HG03457 (cell line): ENCODE results near the gene SPEG.

Source experiments
- ATAC-seq: cut with Tn5 transposase; IDR thresholded peaks from one replicate; pipeline ENCODE4 v1.9.1; 2021; ENCODE audit warnings: moderate number of reproducible peaks; ENCODE audit not compliant: unreplicated experiment

SPEG gene

DNA sequence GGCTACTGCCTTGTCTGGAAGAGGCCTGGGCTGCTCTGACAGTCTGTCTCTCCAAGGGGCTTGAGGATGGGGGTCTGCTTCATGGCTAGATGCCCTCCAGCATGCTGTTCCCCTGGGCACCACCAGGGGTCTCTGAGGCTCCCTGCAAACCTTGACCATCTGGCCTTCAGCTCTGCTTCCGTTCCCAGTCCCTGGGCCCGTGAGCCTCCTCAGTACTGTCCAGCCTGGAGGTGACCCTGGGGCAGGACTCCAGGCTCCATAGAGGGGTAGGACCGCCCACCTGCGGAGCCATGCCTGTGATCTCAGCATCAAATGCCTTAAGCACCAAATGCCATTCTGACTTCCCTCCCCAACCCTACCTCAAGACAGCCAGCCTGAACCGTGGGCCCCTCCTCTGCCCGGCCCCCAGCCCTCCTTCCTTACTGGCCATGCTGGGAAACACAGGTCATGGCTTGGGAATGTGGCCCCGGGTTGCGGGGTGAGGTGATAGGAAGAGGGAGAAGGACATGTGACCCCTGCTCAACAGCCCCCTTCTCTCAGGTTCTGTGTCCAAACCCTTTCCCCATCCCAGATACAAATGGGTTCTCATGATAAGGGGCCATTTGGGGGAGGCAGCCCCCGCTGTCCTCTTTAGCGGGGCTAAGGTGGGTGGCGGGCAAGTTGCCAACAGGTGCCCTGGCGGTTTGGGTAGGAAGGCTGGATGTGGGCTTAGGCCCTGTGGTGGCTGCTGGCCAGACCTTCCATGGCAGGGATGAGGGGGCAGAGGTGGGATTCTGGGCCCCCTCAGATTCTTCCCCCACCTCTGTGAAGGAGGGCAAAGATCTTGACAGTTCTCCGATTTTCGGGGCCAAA, 25.0 kb downstream of the SPEG start:
- no peak for ATAC-seq

DNA sequence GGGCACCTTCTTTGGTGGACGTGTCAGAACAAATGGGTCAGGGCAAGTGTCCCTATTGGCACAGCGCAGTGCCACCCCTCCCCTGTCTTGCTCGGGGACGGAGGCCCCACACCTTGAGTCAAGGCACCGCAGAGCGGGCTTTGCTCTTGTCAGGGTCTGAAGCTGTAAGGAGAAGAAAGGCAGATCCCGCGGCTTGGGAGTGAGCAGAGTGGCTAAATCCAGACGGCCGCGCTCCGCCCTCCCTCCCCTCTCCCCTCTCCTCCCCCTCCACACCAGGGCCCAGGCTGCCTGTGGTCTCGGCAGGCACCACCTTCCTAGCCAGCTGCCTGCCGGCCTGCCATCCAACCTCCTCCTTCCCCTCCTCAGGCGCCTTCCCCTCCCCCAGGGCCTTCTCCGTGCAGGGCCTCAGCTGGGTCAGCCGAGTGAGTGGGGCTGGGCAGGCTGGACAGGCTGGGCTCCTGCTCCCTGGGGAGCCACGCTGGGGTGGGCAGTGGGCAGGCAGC, 25.8 kb downstream of the SPEG start:
- ATAC-seq: no peak

DNA sequence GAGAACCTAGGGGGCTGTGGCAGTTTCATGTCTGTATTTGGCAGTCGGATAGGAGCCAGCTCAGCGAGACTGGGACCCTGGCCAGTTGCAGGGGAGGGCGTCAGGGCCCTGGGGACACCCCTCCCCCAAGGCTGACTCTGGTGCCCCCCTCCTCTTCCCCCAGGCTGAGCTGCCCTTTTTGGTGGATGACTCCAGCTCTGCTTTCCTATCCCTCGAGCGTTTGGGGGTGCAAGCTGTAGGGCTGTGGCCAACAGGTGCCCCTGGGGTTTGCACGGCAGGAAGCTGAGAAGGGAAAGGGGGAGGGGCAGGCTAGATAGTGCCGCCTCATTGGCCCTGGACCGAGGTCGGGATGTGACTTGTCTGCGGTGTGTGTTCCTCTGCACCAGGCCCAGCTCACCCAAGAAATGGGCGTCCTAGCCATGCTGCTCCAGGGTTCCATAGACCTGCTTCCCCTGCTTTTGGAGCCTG, 26.4 kb downstream of the SPEG start:
- ATAC-seq: no peak

DNA sequence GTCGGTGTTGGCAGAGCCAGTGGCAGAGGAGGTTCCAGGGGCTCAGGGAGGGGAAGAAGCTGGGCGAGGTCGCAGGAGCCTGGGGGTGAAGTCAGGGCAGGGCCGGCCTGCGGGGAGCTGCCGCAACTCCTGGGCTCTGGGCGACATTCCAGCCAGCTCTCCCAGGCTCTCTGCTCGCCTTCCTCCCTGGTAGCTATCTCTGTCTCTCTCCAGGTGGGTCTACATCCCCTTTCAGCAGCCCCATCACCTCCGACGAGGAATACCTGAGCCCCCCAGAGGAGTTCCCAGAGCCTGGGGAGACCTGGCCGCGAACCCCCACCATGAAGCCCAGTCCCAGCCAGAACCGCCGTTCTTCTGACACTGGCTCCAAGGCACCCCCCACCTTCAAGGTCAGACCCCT, 27.0 kb downstream of the SPEG start:
- ATAC-seq: no peak

DNA sequence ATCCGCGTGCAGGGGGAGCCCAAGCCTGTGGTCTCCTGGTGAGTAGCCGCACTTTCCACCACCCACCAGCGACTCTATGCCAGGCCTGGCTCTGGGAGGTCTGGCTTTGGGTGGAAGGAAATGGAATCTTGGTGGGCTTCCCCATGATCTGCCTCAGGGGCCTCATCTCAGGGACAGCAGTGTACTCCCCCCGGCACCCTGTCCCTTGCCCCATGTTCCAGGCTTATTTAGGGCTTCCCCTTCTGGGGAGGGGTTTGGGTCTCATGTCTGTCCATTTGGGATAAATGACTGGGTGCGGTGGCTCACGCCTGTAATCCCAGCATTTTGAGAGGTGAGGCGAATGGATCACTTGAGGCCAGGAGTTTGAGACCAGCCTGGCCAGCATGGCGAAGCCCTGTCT, 27.7 kb downstream of the SPEG start:
- ATAC-seq: no peak

DNA sequence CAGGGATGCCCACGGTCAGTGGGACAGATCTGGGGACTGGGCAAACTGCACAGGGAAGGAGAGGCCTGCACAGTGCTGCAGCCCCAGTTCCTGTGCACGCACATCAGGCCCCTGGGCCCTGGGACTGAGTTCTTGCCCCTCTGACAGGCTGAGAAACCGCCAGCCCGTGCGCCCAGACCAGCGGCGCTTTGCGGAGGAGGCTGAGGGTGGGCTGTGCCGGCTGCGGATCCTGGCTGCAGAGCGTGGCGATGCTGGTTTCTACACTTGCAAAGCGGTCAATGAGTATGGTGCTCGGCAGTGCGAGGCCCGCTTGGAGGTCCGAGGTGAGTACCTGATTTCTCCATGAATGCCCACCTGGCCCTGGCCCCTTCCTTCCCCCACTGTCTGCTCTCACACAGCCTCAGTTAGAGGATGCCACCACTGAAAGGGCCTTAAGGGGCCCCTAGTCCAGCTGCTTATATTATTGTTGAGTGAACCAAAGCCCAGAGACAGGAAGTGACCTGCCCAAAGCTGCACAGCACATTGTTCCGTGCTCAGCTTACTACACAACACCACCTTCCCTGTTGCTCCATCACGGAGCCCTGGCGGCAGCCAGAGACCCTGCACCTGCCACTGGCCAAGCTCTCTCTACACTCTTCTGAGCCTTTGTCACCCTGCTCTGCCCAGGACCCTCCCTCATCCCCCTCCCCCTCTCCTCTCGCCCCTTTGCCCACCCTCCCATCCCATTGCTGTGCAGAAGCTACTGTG, 29.8 kb downstream of the SPEG start:
- ATAC-seq: no peak

DNA sequence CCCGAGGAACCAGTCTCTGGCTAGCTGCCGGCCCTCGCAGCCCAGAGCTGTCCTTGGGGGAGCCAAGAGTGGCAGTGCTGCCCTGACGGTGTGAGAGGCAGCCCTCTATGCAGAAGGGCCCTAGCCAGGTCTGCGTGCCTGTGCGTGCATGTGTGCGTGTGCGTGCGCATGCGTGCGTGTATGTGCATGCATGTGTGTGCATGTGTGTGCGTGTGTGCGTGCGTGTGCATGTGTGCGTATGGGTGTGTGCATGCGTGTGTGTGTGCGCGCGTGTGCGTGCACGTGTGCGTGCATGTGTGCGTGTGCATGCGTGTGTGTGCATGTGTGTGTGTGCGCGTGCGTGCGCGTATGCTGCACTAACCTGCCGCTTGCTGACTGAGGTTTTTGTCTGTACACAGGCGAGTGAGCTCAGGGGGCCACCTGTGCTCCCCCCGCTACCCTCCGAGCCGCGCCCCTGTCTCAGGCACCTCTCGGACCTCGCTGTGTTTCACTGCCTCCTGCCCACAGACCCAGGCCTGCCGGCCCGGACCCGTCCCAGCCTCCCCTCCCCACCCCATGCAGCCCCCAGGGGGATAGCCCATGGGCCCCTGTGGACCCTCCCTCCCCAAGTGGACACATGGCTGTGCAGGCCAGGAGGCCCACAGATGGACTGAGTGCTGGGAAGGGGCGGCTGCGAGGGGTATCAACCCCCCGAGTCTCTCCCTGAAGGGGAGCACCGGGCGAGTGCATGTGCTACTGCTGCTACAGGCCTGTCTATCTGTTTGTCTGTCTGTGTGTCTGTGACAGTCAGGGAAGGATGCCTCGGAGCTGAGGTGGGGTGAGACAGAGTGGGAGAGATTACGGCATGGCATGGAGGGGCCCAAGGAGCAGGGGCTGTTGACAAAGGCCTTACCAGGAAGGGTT, 31.3 kb downstream of the SPEG start:
- ATAC-seq: no peak

DNA sequence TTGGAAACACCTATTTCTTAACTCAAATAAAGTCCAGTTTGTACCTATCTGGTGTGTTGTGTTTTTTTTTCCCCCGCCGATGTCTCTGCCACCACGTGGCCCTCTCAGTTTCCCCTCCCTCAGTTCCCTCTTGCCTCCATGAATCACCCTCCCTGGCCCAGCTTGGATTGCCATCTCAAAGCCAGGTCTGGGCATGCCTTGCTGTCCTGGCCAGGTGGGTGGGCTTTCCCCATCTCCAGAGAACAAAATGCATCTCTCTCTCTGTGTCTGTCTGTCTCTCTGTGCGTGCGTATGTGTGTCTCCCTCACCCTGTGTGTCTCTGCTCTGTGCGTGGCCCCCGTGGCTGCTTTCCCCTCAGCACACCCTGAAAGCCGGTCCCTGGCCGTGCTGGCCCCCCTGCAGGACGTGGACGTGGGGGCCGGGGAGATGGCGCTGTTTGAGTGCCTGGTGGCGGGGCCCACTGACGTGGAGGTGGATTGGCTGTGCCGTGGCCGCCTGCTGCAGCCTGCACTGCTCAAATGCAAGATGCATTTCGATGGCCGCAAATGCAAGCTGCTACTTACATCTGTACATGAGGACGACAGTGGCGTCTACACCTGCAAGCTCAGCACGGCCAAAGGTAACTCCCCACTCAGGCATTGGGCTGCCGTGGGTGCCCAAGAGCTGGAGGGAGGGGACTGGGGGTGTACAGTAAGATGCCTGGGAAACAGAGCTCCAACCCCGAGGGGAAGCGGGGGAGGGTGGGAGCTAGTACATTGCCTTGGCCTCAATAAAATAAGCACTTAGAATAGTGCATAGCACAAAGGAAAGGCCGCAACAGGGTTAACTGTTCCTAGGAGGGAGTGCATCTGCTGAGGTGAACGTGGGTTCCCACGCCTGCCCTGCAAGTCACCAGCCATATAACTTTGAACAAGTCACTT, 32.4 kb downstream of the SPEG start:
- no peak for ATAC-seq

DNA sequence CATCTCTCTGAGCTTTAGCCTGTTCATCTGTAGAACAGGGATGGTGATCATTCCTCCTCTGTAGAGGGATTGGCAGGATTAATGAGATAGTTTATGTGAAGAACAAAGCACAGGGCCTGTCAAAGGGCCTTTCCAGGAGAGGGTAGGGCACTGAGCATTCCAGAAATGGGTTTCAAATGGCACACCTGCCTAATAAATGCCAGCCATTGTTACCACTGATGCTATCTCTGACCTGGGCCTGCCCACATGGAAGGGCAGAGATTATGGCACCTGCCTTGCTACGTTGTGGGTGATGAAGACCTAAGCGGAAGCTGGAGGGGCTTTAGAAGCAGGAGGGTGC, 33.1 kb downstream of the SPEG start:
- no peak for ATAC-seq

DNA sequence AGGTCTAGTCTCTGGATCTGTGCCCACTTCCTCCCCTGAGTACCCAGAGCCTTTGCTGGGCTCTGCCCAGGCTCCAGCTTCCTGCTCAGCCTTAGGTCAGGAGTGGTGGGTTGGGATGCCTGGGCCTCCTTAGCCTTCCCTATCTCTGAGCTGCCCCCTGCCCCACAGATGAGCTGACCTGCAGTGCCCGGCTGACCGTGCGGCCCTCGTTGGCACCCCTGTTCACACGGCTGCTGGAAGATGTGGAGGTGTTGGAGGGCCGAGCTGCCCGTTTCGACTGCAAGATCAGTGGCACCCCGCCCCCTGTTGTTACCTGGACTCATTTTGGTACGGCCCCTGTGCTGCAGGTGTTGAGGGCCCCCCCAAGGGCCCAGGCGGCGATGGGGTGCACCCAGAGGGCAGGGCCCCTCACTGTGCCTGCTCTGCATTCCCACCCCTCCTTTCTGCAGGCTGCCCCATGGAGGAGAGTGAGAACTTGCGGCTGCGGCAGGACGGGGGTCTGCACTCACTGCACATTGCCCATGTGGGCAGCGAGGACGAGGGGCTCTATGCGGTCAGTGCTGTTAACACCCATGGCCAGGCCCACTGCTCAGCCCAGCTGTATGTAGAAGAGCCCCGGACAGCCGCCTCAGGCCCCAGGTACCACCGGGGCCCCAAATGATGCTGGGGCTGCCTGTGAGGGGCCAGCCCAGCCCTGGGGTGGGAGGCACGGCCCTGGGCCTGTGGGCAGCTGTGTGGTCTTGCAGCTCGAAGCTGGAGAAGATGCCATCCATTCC, 34.0 kb downstream of the SPEG start:
- no peak for ATAC-seq

DNA sequence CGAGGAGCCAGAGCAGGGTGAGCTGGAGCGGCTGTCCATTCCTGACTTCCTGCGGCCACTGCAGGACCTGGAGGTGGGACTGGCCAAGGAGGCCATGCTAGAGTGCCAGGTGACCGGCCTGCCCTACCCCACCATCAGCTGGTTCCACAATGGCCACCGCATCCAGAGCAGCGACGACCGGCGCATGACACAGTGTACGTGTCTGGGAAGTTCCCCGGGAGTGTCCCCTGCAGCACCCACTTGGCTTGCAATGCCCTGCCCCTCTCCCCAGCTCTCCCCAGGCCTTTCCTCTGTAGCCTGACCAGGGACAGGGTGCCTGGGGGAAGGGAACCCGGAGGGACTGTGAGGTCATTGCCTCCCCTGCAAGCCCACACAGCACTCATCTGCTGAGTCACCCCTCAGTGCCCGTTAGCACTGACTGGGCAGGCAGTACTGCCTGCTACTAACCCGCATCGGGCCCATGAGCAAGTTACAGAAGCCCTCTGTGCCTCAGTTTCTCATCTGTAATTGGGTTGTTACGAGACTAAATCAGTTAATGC, 34.6 kb downstream of the SPEG start:
- no peak for ATAC-seq

DNA sequence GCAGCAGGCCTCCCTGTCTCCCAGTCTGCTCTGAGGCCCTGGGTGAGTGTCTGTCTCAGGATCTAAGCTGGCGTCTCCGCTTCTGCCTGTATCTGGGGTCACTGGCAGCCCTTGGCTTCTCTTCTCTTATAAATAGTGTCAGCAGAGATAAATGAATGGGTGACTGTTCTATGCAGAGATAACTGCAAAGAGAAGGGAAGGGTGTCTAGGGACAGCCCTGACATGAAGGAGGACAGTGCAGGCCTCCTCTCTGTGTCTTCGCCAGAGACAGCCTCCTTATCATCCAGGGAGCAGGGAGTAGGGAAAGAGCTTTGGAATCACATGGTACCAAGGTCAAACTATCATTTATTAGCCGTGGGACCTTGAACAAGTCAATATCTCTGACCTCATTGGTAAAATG, 35.8 kb downstream of the SPEG start:
- ATAC-seq: no peak

DNA sequence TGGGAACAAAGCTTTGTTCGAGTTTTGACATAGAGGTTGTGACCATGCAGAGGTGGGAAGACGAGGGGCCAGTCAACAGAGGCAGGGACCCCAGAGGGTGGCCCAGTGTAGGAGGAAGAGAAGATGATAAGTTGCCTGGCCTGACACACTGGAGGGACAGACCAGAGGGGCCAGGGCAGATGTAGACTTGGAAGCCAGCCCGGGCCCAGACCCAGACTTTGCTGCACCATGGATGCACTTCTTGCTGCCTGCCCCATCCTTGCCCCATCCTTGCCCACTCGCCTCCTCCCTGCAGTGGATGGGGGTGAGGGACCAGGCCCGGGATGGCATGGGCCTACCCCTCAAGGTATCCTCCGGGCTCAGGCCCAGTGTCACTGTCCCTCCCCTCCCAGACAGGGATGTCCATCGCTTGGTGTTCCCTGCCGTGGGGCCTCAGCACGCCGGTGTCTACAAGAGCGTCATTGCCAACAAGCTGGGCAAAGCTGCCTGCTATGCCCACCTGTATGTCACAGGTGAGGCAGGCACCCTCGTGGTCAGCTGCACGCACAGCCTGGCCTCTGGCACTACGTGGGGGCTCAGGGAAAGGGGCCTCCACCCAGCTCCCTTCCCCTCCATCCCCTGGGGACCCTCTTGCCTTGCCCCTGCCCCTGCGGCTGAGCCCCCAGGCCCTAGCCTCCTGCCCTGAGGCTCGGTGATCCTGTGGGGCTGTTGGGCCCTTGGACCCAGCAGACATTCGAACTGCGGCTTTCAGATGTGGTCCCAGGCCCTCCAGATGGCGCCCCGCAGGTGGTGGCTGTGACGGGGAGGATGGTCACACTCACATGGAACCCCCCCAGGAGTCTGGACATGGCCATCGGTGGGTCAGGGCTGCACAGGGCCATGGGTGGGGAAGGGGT, 37.1 kb downstream of the SPEG start:
- ATAC-seq: no peak

DNA sequence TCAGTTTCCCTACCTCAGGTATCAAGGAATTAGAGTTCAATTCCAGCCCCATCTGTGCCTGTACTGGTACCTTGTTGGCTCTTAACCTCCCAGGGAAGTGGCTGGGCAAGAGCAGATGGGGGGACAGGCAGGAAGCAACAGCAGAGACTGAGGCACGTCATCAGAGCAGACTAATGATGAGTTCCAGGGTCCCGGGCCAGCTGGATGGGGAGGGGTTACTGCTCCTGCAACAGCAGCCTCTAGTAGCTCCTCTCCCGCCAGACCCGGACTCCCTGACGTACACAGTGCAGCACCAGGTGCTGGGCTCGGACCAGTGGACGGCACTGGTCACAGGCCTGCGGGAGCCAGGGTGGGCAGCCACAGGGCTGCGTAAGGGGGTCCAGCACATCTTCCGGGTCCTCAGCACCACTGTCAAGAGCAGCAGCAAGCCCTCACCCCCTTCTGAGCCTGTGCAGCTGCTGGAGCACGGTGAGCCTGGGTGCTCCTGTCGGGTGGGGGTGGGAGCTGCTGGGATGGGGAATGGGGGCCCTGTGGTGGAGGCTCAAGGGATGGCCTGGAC, 38.1 kb downstream of the SPEG start:
- ATAC-seq: no peak

DNA sequence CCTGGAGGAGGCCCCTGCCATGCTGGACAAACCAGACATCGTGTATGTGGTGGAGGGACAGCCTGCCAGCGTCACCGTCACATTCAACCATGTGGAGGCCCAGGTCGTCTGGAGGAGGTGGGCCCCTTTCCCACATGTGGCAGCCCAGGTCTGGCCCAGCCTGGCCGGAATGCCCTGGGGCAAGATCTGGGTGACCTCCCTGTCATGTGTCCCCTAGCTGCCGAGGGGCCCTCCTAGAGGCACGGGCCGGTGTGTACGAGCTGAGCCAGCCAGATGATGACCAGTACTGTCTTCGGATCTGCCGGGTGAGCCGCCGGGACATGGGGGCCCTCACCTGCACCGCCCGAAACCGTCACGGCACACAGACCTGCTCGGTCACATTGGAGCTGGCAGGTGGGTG, 38.9 kb downstream of the SPEG start:
- no peak for ATAC-seq

DNA sequence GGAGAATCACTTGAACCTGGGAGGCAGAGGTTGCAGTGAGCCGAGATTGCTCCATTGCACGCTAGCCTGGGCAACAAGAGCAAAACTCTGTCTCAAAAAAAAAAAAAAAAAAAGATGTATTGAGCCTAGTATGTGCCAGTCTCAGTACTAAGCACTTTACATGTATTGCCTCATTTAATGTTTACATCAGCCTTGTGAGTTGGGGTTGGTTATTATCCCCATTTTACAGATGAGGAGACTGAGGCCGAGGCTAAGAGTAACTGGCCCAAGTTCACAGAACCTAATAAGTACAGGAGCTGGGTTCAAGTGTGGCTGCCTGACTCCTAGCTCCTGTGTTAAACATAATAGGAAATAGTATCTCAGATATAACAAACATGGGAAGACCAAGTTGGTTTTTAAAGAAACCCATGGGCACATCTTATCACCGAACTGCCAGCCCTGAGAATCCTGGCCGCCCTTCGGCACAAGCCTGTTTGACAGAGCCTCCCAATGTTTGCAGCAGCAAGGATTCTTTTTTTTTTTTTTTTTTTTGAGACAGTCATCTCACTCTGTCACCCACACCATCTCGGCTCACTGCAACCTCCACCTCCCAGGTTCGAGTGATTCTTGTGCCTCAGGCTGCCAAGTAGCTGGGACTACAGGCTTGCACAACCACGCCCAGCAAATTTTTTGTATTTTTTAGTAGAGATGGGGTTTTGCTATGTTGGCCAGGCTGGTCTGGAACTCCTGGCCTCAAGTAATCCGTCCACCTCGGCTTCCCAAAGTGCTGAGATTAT, 39.8 kb downstream of the SPEG start:
- ATAC-seq: no peak

DNA sequence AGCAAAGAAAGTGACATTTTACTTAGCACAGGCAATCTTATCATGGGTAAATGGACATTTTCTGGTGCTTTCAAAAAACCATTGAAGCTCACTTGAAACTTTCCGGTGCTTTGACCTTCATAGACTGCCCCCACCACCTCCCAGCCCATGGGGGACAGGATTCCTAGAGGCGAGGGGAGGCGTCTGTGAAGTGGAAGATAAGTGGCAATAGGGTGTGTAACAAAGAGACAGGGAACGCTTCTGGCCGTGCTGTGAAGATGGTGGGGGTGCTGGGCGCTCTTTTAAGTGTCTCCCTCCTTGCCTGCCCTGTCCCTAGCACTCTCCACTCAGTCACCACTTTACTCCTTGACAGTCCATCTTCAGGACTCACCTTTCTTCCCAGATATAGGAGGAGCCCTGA, 40.6 kb downstream of the SPEG start:
- ATAC-seq: no peak
